DND-41 (cell line): ENCODE measurements around the gene DCAF4.
"Not testable (repeated sequence)": the region's sequence is repeated elsewhere in the genome, so short reads cannot be mapped to it uniquely, and the experiment has no call there.

Source experiments
- EZH2 ChIP-seq: IDR thresholded peaks from 3 replicates; pipeline ENCODE4 v1.6.1; 2012; ENCODE audit warnings: borderline replicate concordance, low read depth, mild to moderate bottlenecking, moderate library complexity, low read length, inconsistent platforms; ENCODE audit not compliant: severe bottlenecking
- TF ChIP-seq, protein P1 (sequence below): IDR thresholded peaks from 2 replicates; pipeline ENCODE4 v1.5.1; 2012; ENCODE audit warnings: borderline replicate concordance, low read length, moderate library complexity, mild to moderate bottlenecking; ENCODE audit not compliant: poor library complexity, severe bottlenecking; ENCODE audit errors: extremely low read depth

DNA sequence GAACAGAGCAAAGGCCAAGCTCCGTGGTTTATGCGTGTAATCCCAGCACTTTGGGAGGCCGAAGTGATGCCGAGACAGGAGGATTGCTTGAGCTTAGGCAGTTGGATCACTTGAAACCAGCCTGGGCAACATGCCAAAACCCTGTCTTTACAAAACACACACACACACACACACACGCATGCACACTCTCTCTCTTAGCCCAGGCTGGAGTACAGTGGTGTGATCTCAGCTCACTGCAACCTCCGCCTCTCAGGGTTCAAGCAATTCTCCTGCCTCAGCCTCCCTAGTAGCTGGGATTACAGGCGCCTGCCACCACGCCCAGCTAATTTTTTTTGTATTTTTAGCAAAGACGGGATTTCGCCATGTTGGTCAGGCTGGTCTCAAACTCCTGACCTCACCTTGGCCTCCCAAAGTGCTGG, 36.1 kb downstream of the DCAF4 start:
- not testable (repeated sequence) for TF ChIP-seq EZH2
- TF ChIP-seq, protein P1, sequence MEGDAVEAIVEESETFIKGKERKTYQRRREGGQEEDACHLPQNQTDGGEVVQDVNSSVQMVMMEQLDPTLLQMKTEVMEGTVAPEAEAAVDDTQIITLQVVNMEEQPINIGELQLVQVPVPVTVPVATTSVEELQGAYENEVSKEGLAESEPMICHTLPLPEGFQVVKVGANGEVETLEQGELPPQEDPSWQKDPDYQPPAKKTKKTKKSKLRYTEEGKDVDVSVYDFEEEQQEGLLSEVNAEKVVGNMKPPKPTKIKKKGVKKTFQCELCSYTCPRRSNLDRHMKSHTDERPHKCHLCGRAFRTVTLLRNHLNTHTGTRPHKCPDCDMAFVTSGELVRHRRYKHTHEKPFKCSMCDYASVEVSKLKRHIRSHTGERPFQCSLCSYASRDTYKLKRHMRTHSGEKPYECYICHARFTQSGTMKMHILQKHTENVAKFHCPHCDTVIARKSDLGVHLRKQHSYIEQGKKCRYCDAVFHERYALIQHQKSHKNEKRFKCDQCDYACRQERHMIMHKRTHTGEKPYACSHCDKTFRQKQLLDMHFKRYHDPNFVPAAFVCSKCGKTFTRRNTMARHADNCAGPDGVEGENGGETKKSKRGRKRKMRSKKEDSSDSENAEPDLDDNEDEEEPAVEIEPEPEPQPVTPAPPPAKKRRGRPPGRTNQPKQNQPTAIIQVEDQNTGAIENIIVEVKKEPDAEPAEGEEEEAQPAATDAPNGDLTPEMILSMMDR: not testable (repeated sequence)
